ENCODE results near the gene ZSWIM5. TPM values are rescaled to one million over a fixed set of nuclear protein-coding genes. Genes with fewer than 3 reads are reported as not detected.
A peak's percentile ranks its signal among the peaks of the same experiment; 100 is the strongest.

Gene ZSWIM5
- total and polyA plus RNA-seq, 2 of the 8 experiments (the other 6 are each of a cell fraction or from before 2014, with no cell fraction given), result 2.5 to 3.9 TPM

- no peak overlapping the region for H3K27ac ChIP-seq (ENCODE audit: low read depth, low read length)
- FAIRE-seq (no peak), DNase-seq (ENCODE audit: low read depth in 1 of 2, low spot score in 2 of 2) (peak in 1 of 2 experiments; percentile 58)
- TF ChIP-seq E2F6 (IDR thresholded peaks at IDR 0.05) (peak; percentile 56; the same call in 1 of the 2 replicates), CBX5 (IDR thresholded peaks at IDR 0.05; ENCODE audit: low read depth, low read length) (no peak), ATF3 (IDR thresholded peaks at IDR 0.05; ENCODE audit: insufficient read depth, low read depth, low read length) (no peak), MAX (IDR thresholded peaks at IDR 0.05) (peak; percentile 51), POLR2A (IDR thresholded peaks at IDR 0.05; ENCODE audit: control extremely low read depth in 1 of 2, low read depth in 2 of 2, low read length in 2 of 2) (no peak), ASH2L (IDR thresholded peaks at IDR 0.05; ENCODE audit: low read length) (no peak), CTCF (IDR thresholded peaks at IDR 0.05; ENCODE audit: control extremely low read depth in 1 of 3, insufficient read depth in 1 of 3, low read depth in 1 of 3, low read length in 3 of 3) (no peak)
These were observed 193.6 kb downstream of the ZSWIM5 start for GRCh38 chr1:45012639-45013278.

More at GRCh38 chr1:45012639-45013278, 193.6 kb downstream of the ZSWIM5 start:
- Histone ChIP-seq H4K91ac (replicated peaks; ENCODE audit: insufficient read length, low read length) (no peak overlapping the region), H3K9me3 (ENCODE audit: insufficient read depth in 2 of 2, low read depth in 1 of 2, low read length in 1 of 2) (no peaks in the 10 kb centered on the region), H3K23me2 (ENCODE audit: low read depth, low read length) (peaks cover 10% of the 10 kb centered on the region), H3K36me3 (ENCODE audit: control insufficient read depth in 2 of 4, insufficient read depth in 4 of 4, low read length in 3 of 4) (peaks cover 0 to 11% (median 3%) of the 10 kb centered on the region in 4 experiments; a peak in 3 of 8 replicates), H2BK20ac (ENCODE audit: low read length) (no peak overlapping the region), H4K5ac (ENCODE audit: insufficient read length, low read depth, low read length) (no peak overlapping the region), H3K4me3 (ENCODE audit: extremely low read depth in 1 of 4, insufficient read depth in 2 of 4, low read depth in 3 of 4, low read length in 4 of 4) (peak overlapping the region; percentile 58 to 89 (median 68)), H4K20me1 (replicated peaks in 1 of 2; ENCODE audit: control insufficient read depth in 1 of 2, insufficient read depth in 2 of 2, low read length in 2 of 2) (peaks cover 0 to 7% of the 10 kb centered on the region in 2 experiments), H3K23ac (ENCODE audit: insufficient read length) (no peak overlapping the region), H3K4me1 (replicated peaks in 1 of 4; ENCODE audit: control insufficient read depth in 3 of 4, insufficient read depth in 4 of 4, low read length in 3 of 4) (peaks cover 5 to 10% (median 6%) of the 10 kb centered on the region in 4 experiments; a peak in 6 of 7 replicates), H2BK120ac (replicated peaks; ENCODE audit: low read depth, low read length) (no peak overlapping the region), H3K27me3 (replicated peaks in 1 of 4; ENCODE audit: control insufficient read depth in 3 of 4, extremely low read depth in 1 of 4, insufficient read depth in 3 of 4, low read length in 3 of 4) (no peaks in the 10 kb centered on the region), H3K4me2 (ENCODE audit: insufficient read depth in 1 of 2, low read depth in 2 of 2, low read length in 2 of 2) (peak overlapping the region; percentile 79 to 83), H3K79me1 (ENCODE audit: low read depth, low read length) (no peaks in the 10 kb centered on the region), H2AFZ (ENCODE audit: low read length) (peak overlapping the region; percentile 60), H2AK5ac (ENCODE audit: low read depth, low read length) (no peak overlapping the region), H3K14ac (ENCODE audit: insufficient read length) (no peak overlapping the region), H2BK12ac (ENCODE audit: low read depth, low read length) (no peak overlapping the region; the same call in 1 of the 2 replicates), H2BK15ac (ENCODE audit: low read length) (no peak overlapping the region), H3K56ac (replicated peaks; ENCODE audit: insufficient read length, low read depth, low read length) (no peak overlapping the region), H2BK5ac (ENCODE audit: low read depth, low read length) (no peak overlapping the region), H3K4ac (replicated peaks; ENCODE audit: insufficient read length, low read depth, low read length) (no peak overlapping the region), H3K18ac (ENCODE audit: extremely low read depth, low read length) (no peak overlapping the region), H3K9ac (replicated peaks in 1 of 4; ENCODE audit: extremely low read depth in 1 of 4, low read depth in 3 of 4, low read length in 3 of 4) (peak overlapping the region; percentile 0 to 51 (median 45); a peak in 5 of 7 replicates), H3K79me2 (ENCODE audit: control insufficient read depth in 1 of 2, insufficient read depth in 2 of 2, low read length in 2 of 2) (no peaks in the 10 kb centered on the region; a peak in 1 of 4 replicates), H4K8ac (ENCODE audit: extremely low read depth, insufficient read depth, low read length) (peak overlapping the region; percentile 0)
- ChIA-PET POLR2A (ENCODE audit: partially characterized antibody) (interaction anchor here (0.5 to 3.8 kb wide), 28 partner anchors 10 to 542 kb away, joined by 3 to 31 read pairs (median 4); partner anchors contain the start of genes CCDC163, EIF2B3, HPDL and MMACHC), CTCF (ENCODE audit: partially characterized antibody) (interaction anchor here (0.6 to 15.4 kb wide), 14 partner anchors 18 to 480 kb away, joined by 3 to 424 read pairs (median 9); partner anchors contain the start of gene TESK2)
- 17% methylated on average over 19 of the region's 21 CpGs; no CpG with 5 or more reads in 1 of the 2 experiments for WGBS, 2 experiments (ENCODE audit: extremely low coverage in 1 of 2, insufficient coverage in 1 of 2, insufficient read length in 1 of 2, insufficient replicate concordance in 2 of 2, low coverage in 1 of 2, low lambda C conversion rate in 2 of 2, missing lambda C conversion rate in 1 of 2)
